ENCODE measurements around the gene DCDC1. TPM values are rescaled to one million over a fixed set of nuclear protein-coding genes. Genes with fewer than 3 reads are reported as not detected.

Gene DCDC1
- total RNA-seq, 6 donors from 2014 or later: 0.11 to 25.2 (median 3.3) TPM

DNA sequence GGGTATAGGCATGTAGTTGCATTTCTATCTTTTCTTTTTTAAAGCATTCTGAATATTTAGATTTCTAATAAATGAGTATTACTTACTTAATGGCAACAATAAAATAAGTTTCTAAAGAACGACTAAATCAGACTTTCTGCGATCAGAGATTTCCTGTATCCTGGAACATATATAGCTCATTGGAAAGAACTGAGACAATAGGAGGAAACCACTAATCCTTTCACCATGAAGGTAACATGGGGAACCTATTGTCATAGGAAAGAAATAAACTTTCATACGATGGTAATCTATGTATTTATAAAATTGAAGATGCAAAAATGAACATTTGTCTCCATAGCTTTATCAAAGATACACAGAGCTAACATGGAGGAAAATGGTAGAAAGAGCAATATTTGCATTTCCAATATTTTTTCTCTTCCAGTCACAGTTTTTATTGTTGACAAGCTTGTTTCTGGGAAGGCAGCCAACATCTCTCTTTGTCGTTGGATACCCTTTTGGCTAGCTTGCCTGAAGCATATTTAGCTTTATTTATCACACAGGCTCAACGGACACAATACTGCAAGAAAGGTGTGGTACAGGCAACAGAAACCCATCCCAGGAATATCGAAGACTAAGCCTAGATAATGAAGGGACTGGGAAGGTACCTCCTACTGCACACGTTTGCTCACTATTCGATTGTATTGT, 490.1 kb downstream of the DCDC1 start:
- 39 to 46% methylated on average over 8 of the region's 8 CpGs for WGBS, 2 donors
- no peaks in the 10 kb centered on the region for H3K27me3 ChIP-seq
- no peak for TF ChIP-seq EP300 (IDR thresholded peaks at IDR 0.05)
- TF ChIP-seq POLR2AphosphoS5 (IDR thresholded peaks at IDR 0.05): no peak
- TF ChIP-seq, protein P1, sequence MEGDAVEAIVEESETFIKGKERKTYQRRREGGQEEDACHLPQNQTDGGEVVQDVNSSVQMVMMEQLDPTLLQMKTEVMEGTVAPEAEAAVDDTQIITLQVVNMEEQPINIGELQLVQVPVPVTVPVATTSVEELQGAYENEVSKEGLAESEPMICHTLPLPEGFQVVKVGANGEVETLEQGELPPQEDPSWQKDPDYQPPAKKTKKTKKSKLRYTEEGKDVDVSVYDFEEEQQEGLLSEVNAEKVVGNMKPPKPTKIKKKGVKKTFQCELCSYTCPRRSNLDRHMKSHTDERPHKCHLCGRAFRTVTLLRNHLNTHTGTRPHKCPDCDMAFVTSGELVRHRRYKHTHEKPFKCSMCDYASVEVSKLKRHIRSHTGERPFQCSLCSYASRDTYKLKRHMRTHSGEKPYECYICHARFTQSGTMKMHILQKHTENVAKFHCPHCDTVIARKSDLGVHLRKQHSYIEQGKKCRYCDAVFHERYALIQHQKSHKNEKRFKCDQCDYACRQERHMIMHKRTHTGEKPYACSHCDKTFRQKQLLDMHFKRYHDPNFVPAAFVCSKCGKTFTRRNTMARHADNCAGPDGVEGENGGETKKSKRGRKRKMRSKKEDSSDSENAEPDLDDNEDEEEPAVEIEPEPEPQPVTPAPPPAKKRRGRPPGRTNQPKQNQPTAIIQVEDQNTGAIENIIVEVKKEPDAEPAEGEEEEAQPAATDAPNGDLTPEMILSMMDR (IDR thresholded peaks at IDR 0.05): no peak
- TF ChIP-seq POLR2A (IDR thresholded peaks at IDR 0.05): no peak
- no peak overlapping the region for H3K4me3 ChIP-seq
- ATAC-seq (ENCODE audit: low FRiP score in 2 of 2) (no peak), DNase-seq (no peak)
- peaks cover 0 to 11% (median 3%) of the 10 kb centered on the region in 4 donors for H3K4me1 ChIP-seq
- H3K36me3 ChIP-seq: no peaks in the 10 kb centered on the region
- H3K9me3 ChIP-seq: no peaks in the 10 kb centered on the region
- no peak overlapping the region for H3K27ac ChIP-seq

DNA sequence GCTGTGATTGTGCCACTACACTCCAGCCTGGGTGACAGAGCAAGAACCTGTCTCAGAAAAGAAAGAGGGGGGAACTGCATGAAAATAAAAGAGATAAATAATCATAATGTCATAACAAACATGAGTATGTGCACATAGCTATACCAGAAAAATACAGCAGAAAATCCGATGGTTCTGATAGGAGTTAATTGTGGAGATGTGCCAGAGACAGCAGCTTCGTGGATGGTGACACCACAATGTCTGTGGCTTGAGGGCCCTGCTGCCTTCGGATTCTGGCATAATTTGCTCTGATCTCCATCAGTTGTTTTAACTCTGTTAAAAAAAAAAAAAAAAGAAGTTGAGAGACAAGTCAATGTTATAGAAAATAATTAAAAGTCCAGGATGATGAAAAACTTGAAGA, 491.1 kb downstream of the DCDC1 start:
- Histone ChIP-seq H3K4me3 (no peak overlapping the region), H3K9me3 (no peaks in the 10 kb centered on the region), H3K27ac (no peak overlapping the region), H3K27me3 (no peaks in the 10 kb centered on the region), H3K4me1 (peaks cover 0 to 11% (median 3%) of the 10 kb centered on the region in 4 donors), H3K36me3 (no peaks in the 10 kb centered on the region)
- no peak for DNase-seq
- TF ChIP-seq POLR2A (IDR thresholded peaks at IDR 0.05): no peak
- ATAC-seq (ENCODE audit: low FRiP score in 2 of 2): no peak
- WGBS, 2 donors: 65 to 75% methylated on average over 3 of the region's 3 CpGs

DNA sequence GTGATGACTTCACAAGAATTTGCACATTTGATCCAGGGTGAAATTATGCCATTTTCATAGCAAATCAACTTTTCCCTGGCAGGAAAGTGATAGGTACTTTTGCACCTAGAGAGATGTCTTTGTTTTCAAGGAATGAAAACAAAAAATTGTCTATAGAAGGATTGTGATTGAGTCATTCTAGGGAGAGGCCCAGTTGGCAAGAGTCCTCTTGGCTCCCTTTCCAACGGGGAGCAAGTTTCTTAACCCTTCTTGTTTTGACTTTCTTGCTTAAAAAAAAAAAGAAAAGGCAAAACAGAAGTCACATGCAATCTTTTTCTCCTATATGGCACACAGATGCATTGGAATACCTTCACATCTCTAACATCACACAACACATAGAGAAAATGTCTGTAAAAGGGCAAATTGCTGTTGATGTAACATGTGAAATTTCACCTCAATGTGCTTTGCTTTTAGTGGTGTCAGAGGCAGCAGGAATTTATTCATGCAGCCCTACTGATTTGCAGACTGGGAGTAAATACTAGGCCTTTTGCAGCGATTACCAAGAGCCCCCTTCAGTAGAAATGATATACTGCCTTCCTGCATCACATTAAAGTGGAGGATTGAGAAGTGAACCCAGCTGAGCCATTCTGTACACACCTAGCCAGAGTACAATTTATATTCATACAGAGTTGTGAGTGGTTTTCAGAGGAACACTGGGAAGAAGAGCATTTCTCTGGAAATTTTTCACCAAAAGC, 492.7 kb downstream of the DCDC1 start:
- H3K27ac ChIP-seq: no peak overlapping the region
- WGBS, 2 donors: 30 to 44% methylated on average over 2 of the region's 2 CpGs
- H3K9me3 ChIP-seq: no peaks in the 10 kb centered on the region
- no peaks in the 10 kb centered on the region for H3K36me3 ChIP-seq
- peaks cover 0 to 11% (median 3%) of the 10 kb centered on the region in 4 donors for H3K4me1 ChIP-seq
- no peak for DNase-seq
- H3K4me3 ChIP-seq: no peak overlapping the region
- no peaks in the 10 kb centered on the region for H3K27me3 ChIP-seq
- TF ChIP-seq, protein P1 (IDR thresholded peaks at IDR 0.05): no peak
- TF ChIP-seq POLR2A (IDR thresholded peaks at IDR 0.05): no peak
- TF ChIP-seq EP300 (IDR thresholded peaks at IDR 0.05): no peak
- TF ChIP-seq POLR2AphosphoS5 (IDR thresholded peaks at IDR 0.05): no peak
- ATAC-seq (ENCODE audit: low FRiP score in 2 of 2): no peak

DNA sequence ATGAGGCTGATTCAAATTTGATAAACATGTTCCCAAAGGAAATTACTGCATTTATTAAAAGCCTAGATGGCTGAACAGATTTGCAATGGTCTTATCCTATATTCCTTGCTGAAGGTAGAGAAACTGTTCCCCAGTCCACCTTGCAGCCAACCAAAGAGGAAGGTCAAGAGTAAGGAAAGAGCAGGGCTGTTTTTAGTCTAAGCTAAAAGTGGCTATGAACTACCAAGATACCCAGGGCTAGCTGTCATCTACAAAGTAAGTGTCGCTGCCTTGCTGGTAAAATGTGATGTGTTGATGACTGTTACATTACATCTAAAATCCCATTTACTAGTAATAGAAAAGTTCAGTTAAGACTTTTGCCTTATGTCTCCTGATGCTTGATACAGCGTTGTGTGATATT, 493.3 kb downstream of the DCDC1 start:
- Histone ChIP-seq H3K27me3 (no peaks in the 10 kb centered on the region), H3K36me3 (no peaks in the 10 kb centered on the region), H3K27ac (no peak overlapping the region), H3K4me1 (peaks cover 0 to 11% (median 3%) of the 10 kb centered on the region in 4 donors), H3K9me3 (no peaks in the 10 kb centered on the region), H3K4me3 (no peak overlapping the region)
- no peak for DNase-seq
- no peak for ATAC-seq (ENCODE audit: low FRiP score in 2 of 2)
- TF ChIP-seq EP300 (IDR thresholded peaks at IDR 0.05) (no peak), POLR2A (IDR thresholded peaks at IDR 0.05) (no peak), POLR2AphosphoS5 (IDR thresholded peaks at IDR 0.05) (no peak)
- TF ChIP-seq, protein P1 (IDR thresholded peaks at IDR 0.05): no peak
- WGBS, 2 donors: 86 to 93% methylated on average over 2 of the region's 2 CpGs

DNA sequence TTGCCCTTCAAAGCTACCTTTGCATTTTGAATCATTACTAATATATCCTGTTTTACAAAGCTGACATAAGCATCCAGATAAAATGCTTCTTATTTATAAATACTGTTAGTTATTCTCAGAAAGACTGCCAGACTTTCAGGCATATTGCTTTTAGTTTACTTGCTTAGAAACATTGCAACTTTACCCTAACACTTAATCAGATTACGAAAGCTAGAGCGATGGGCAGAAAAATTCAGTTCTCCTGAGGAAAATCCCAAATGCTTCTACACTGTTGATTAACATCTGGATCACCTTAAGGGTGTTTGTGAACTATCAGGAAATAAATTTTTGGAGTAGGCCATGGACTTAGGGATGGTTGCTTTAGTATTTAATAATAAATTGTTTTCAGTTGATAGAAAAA, 493.7 kb downstream of the DCDC1 start:
- Histone ChIP-seq H3K27me3 (no peaks in the 10 kb centered on the region), H3K27ac (no peak overlapping the region), H3K4me1 (peaks cover 0 to 11% (median 3%) of the 10 kb centered on the region in 4 donors), H3K36me3 (no peaks in the 10 kb centered on the region), H3K4me3 (no peak overlapping the region), H3K9me3 (no peaks in the 10 kb centered on the region)
- 90 to 95% methylated on average over 2 of the region's 2 CpGs for WGBS, 2 donors
- no peak for DNase-seq
- ATAC-seq (ENCODE audit: low FRiP score in 2 of 2): no peak
- TF ChIP-seq EP300 (IDR thresholded peaks at IDR 0.05): no peak
- no peak for TF ChIP-seq POLR2AphosphoS5 (IDR thresholded peaks at IDR 0.05)
- TF ChIP-seq POLR2A (IDR thresholded peaks at IDR 0.05): no peak
- TF ChIP-seq, protein P1 (IDR thresholded peaks at IDR 0.05): no peak
